K562 (cell line): ENCODE data around the gene GCGR. TPM values are rescaled to one million over a fixed set of nuclear protein-coding genes. Genes with fewer than 3 reads are reported as not detected.

Source experiments
- ATAC-seq: fragments of 200-7000 bp; cut with Tn5 transposase; 3 replicates; pipeline ENCODE4 v1.9.1; 2020; ENCODE audit warnings: moderate library complexity
- BruUV-seq: library from RNA; stranded (reverse); fragments of 400-500 nt; replicated peaks from 2 replicates; lab custom pipeline; 2021; lab: Mats Ljungman, UMichigan
- CTCF ChIA-PET: fragments of 300-600 bp; formaldehyde crosslinking; extraction: SDS; loops from one replicate; lab custom pipeline; 2021; ENCODE audit warnings: low intra/inter-chr PET ratio; lab: Yijun Ruan, JAX
- POLR2A ChIA-PET: fragments of 300-600, 350-650 bp; sonication (Branson Sonifier 250); formaldehyde crosslinking; extraction: SDS; loops from one replicate; lab custom pipeline; 2021; ENCODE audit warnings: antibody characterized with exemption, inconsistent platforms; lab: Yijun Ruan, JAX
- DNase-seq, 4 experiments: peaks; one replicate each; pipeline versions ENCODE4 v3.0.0 to v3.0.0-alpha.2; 2011 to 2018; ENCODE audit warnings: low spot score in 3 of 4, mixed read lengths in 3 of 4; ENCODE audit errors: extremely low read depth in 1 of 4
- FAIRE-seq: peaks from 2 replicates; lab custom pipeline; 2011; peaks lifted over from hg19 to GRCh38; lab: Jason Lieb, UNC
- H2AFZ ChIP-seq: 2 replicates; pipeline ENCODE4 v1.6.0; 2011; ENCODE audit warnings: low read depth, low read length, control low read depth, inconsistent platforms
- H3K27ac ChIP-seq: fragments of 200-600 bp; 3 replicates; pipeline ENCODE4 v1.8.0; 2011; ENCODE audit warnings: low read depth, mild to moderate bottlenecking, control low read depth, inconsistent platforms, low read length, moderate library complexity, mixed read lengths; ENCODE audit errors: extremely low read depth
- H3K27me3 ChIP-seq, 2 experiments: fragments of 300-600 bp in 1 of 2; 2 replicates in 1 of 2; 3 replicates in 1 of 2; pipeline versions ENCODE4 v1.6.0 to v1.8.0; 2011; ENCODE audit warnings: inconsistent platforms in 2 of 2, low read length in 2 of 2, mild to moderate bottlenecking in 1 of 2, mixed read lengths in 1 of 2, moderate library complexity in 1 of 2; ENCODE audit not compliant: control insufficient read depth in 2 of 2, insufficient read depth in 2 of 2
- H3K36me3 ChIP-seq: fragments of 300-600 bp; 3 replicates; pipeline ENCODE4 v1.8.0; 2011; ENCODE audit warnings: mild to moderate bottlenecking, low read length, inconsistent platforms; ENCODE audit not compliant: control insufficient read depth, insufficient read depth
- H3K4me1 ChIP-seq, 2 experiments: fragments of 200-600 bp in 1 of 2; replicated peaks in 1 of 2; 2 replicates in 1 of 2; 3 replicates in 1 of 2; pipeline versions ENCODE4 v1.5.1 to v1.8.0; 2011; ENCODE audit warnings: inconsistent platforms in 2 of 2, low read length in 2 of 2, mild to moderate bottlenecking in 1 of 2, mixed read lengths in 1 of 2, moderate library complexity in 1 of 2; ENCODE audit not compliant: control insufficient read depth in 2 of 2, insufficient read depth in 2 of 2
- H3K4me2 ChIP-seq: 2 replicates; pipeline ENCODE4 v1.6.1; 2011; ENCODE audit warnings: low read length, control low read depth, inconsistent platforms, mixed read lengths; ENCODE audit not compliant: insufficient read depth
- H3K4me3 ChIP-seq: fragments of 200-600 bp; sonication (generic), shearing (Covaris generic); 2 replicates; pipeline ENCODE4 v1.5.1; 2016; ENCODE audit warnings: control low read depth, inconsistent platforms
- H3K79me2 ChIP-seq: fragments of 200-600 bp; 3 replicates; pipeline ENCODE4 v1.8.0; 2011; ENCODE audit warnings: low read length, inconsistent platforms; ENCODE audit not compliant: control insufficient read depth, insufficient read depth
- H3K9ac ChIP-seq, 2 experiments: 2 replicates each; pipeline versions ENCODE4 v1.6.0 to v1.6.1; 2011; ENCODE audit warnings: low read depth in 2 of 2, low read length in 2 of 2, control low read depth in 1 of 2, inconsistent platforms in 1 of 2, mild to moderate bottlenecking in 1 of 2, mixed read lengths in 1 of 2; ENCODE audit not compliant: insufficient read depth in 1 of 2
- H3K9me1 ChIP-seq: one replicate; pipeline ENCODE4 v1.6.0; 2011; ENCODE audit warnings: inconsistent platforms, mild to moderate bottlenecking, low read length, moderate library complexity; ENCODE audit not compliant: control insufficient read depth, insufficient read depth
- H3K9me3 ChIP-seq: replicated peaks from 2 replicates; pipeline ENCODE4 v1.5.1; 2011; ENCODE audit warnings: low read depth, low read length, inconsistent platforms; ENCODE audit not compliant: control insufficient read depth, insufficient read depth
- H4K20me1 ChIP-seq: replicated peaks from 2 replicates; pipeline ENCODE4 v1.6.1; 2011; ENCODE audit warnings: low read length, inconsistent platforms, mixed read lengths; ENCODE audit not compliant: control insufficient read depth, insufficient read depth
- ATF3 ChIP-seq, 2 experiments: fragments of 450-650 bp in 1 of 2; sonication (generic) in 1 of 2; formaldehyde crosslinking in 1 of 2; IDR thresholded peaks in 1 of 2; conservative IDR thresholded peaks in 1 of 2; 2 replicates each; pipeline versions ENCODE4 v1.6.1 to v1.8.1; 2016 to 2023; ENCODE audit warnings: mild to moderate bottlenecking in 2 of 2, moderate library complexity in 2 of 2, inconsistent platforms in 1 of 2, missing genetic modification reagents in 1 of 2
- CCNT2 ChIP-seq: IDR thresholded peaks from 2 replicates; pipeline ENCODE4 v1.6.1; 2011; ENCODE audit warnings: borderline replicate concordance, low read depth, mild to moderate bottlenecking, moderate library complexity, mixed read lengths, low read length; ENCODE audit not compliant: insufficient read length; ENCODE audit errors: extremely low read depth
- CEBPB ChIP-seq: fragments of 450-650 bp; IDR thresholded peaks from 2 replicates; pipeline ENCODE4 v1.6.1; 2016; ENCODE audit warnings: missing genetic modification characterization, missing compliant biosample characterization
- CEBPG ChIP-seq, 3 experiments: fragments of 200-800 bp in 1 of 3; sonication (Bioruptor generic) in 1 of 3; sonication (generic) in 1 of 3; formaldehyde crosslinking in 1 of 3; IDR thresholded peaks in 2 of 3; conservative IDR thresholded peaks in 1 of 3; 2 replicates each; pipeline versions ENCODE4 v1.6.1 to v1.8.0; 2016 to 2022; ENCODE audit warnings: missing compliant biosample characterization in 2 of 3, missing genetic modification characterization in 2 of 3, mild to moderate bottlenecking in 1 of 3, missing genetic modification reagents in 1 of 3
- E2F3 ChIP-seq: fragments of 250-450 bp; sonication (Bioruptor Pico); IDR thresholded peaks from 2 replicates; pipeline ENCODE4 v1.4.0; 2020; ENCODE audit warnings: mild to moderate bottlenecking
- ZC3H11A ChIP-seq: IDR thresholded peaks from 2 replicates; pipeline ENCODE4 v1.6.1; 2012; ENCODE audit warnings: low read depth, low read length, improper control_type of control experiment
- ZKSCAN3 ChIP-seq: fragments of 250-450 bp; sonication (Bioruptor Pico); IDR thresholded peaks from 2 replicates; pipeline ENCODE4 v1.4.0; 2020
- ZZZ3 ChIP-seq: fragments of 450-650 bp; IDR thresholded peaks from 2 replicates; pipeline ENCODE4 v1.6.1; 2016; ENCODE audit warnings: antibody characterized with exemption, mild to moderate bottlenecking, moderate library complexity
- WGBS: fragments of 100-300 bp; shearing (Covaris generic); methylation state at CpG from one replicate; pipeline ENCODE4 v1.1.6; 2016; ENCODE audit warnings: low coverage, mixed read lengths; ENCODE audit not compliant: insufficient coverage; ENCODE audit errors: missing lambda C conversion rate; 5-methylcytosine and 5-hydroxymethylcytosine counted together
- in situ Hi-C: fragments of 300-500 bp; cut with MboI; formaldehyde crosslinking; loops from 4 replicates; pipeline ENCODE4 v1.15.0; 2018; ENCODE audit warnings: inconsistent platforms, mixed read lengths
- intact Hi-C: fragments of 100-400 bp; cut with micrococcal nuclease; formaldehyde crosslinking; loops from 2 replicates; pipeline ENCODE4 v1.14.2; 2022
- polyA plus RNA-seq, 8 experiments: library from polyadenylated mRNA; depleted of rRNA in 4 of 8; stranded (reverse) in 5 of 8; unstranded in 3 of 8; fragments of >200 nt; fragmentation: Nextera tagmentation in 2 of 8; fragmentation: Illumina TruSeq in 1 of 8; extraction: Ambion mirVana in 2 of 8; extraction: Trizol in 1 of 8; gene quantifications; 2 replicates each; pipeline versions ENCODE4 v1.2.1 to v1.2.3, GENCODE V29; 2011 to 2014; ENCODE audit warnings: inconsistent platforms in 1 of 8, missing spikeins in 1 of 8
- total RNA-seq, 7 experiments: library from RNA; depleted of rRNA in 6 of 7; stranded (reverse); fragments of >200 nt in 6 of 7; fragmentation: Illumina TruSeq in 2 of 7; extraction: Trizol in 2 of 7; gene quantifications; 2 replicates each; pipeline versions ENCODE4 v1.2.1 to v1.2.3, GENCODE V29; 2011 to 2021; ENCODE audit warnings: low replicate concordance in 1 of 7

Gene GCGR
- total and polyA plus RNA-seq, 9 of the 15 experiments (the other 6 are each of a cell fraction or from before 2014, with no cell fraction given), result not detected

- Histone ChIP-seq H2AFZ (no peak overlapping the region), H3K4me3 (no peak overlapping the region), H4K20me1 (peaks cover under 1% of the 10 kb centered on the region), H3K9me1 (no peaks in the 10 kb centered on the region), H3K36me3 (peaks cover under 1% of the 10 kb centered on the region; the same call in 1 of the 3 replicates), H3K4me2 (no peak overlapping the region), H3K27me3 (no peaks in the 10 kb centered on the region), H3K27ac (no peak overlapping the region), H3K9ac (no peak overlapping the region; a peak in 1 of 4 replicates), H3K9me3 (no peaks in the 10 kb centered on the region), H3K4me1 (peaks cover 15 to 59% of the 10 kb centered on the region in 2 experiments; a peak in 4 of 5 replicates), H3K79me2 (peaks cover 15% of the 10 kb centered on the region; the same call in 2 of the 3 replicates)
- no TSS peak for BruUV-seq
- ChIA-PET POLR2A (interaction anchor here (0.6 to 0.8 kb wide), 2 partner anchors 16 to 18 kb away, joined by 3 to 4 read pairs; no protein-coding TSS in a partner anchor), CTCF (no interaction called here)
- FAIRE-seq (no peak), DNase-seq (no peak), ATAC-seq (no peak)
- in situ Hi-C loops (no loop called here), intact Hi-C loops (no loop called here)
- TF ChIP-seq ZC3H11A, result no peak
- TF ChIP-seq CEBPG (CRISPR knock-in tag; IDR thresholded peaks at IDR 0.05), result peak; percentile 43; the same call in 1 of the 2 replicates
- peak in 1 of 2 experiments; percentile 76; a peak in 2 of 4 replicates for TF ChIP-seq CEBPG (tag; conservative IDR thresholded peaks at IDR 0.05 in 1 of 2, IDR thresholded peaks at IDR 0.05 in 1 of 2)
- no peak for TF ChIP-seq ZKSCAN3 (CRISPR knock-in tag)
- peak; percentile 64 for TF ChIP-seq CEBPB (tag)
- no peak for TF ChIP-seq CCNT2
- peak; percentile 24; the same call in 1 of the 2 replicates for TF ChIP-seq ATF3 (IDR thresholded peaks at IDR 0.05)
- no peak for TF ChIP-seq ATF3 (CRISPR knock-in tag; conservative IDR thresholded peaks at IDR 0.05)
- TF ChIP-seq ZZZ3, result no peak
- TF ChIP-seq E2F3 (CRISPR knock-in tag), result no peak
- 63% methylated on average over 9 of the region's 9 CpGs for WGBS
Observed at GRCh38 chr17:81837641-81838040, 33.7 kb downstream of the GCGR start.
